ENCODE measurements around the gene MRPL44. TPM values are rescaled to one million over a fixed set of nuclear protein-coding genes. Genes with fewer than 3 reads are reported as not detected.

Gene MRPL44
- 49.7 TPM for total RNA-seq

GRCh38 chr2:223957092-223957851 lies at the start of gene MRPL44:
Gene MRPL44, plus strand, starts transcription at chr2:223957463. Its CDS starts 10 bp downstream, at chr2:223957473.

GRCh38 chr2:223944703-223945531 lies 12.3 kb upstream of the MRPL44 start, which contains the start of gene WDFY1:
Gene WDFY1, minus strand, starts transcription at chr2:223945335. Its CDS starts 51 bp downstream, at chr2:223945284.

Other genes starting within 250 kb of the MRPL44 start
- 5.5 TPM for gene AP1S3, start 119.9 kb upstream of the MRPL44 start, total RNA-seq
- gene WDFY1, start 12.1 kb upstream of the MRPL44 start, total RNA-seq, result 89.7 TPM
- 59.2 TPM for gene SERPINE2, start 81.8 kb downstream of the MRPL44 start, total RNA-seq

All from camera-type eye (tissue), 1 donor.